Small intestine (tissue), 16 donors: Measurements from ENCODE around the gene TPD52L3. TPM values are rescaled to one million over a fixed set of nuclear protein-coding genes. Genes with fewer than 3 reads are reported as not detected.

ENCODE experiments used
- DNase-seq, 2 donors: peaks; one replicate each; pipeline versions ENCODE4 v3.0.0 to v3.0.0-alpha.2; 2013
- FAIRE-seq: peaks from 2 replicates; lab custom pipeline; 2012; peaks lifted over from hg19 to GRCh38; lab: Jason Lieb, UNC
- H3K27ac ChIP-seq, 3 donors: one replicate each; pipeline ENCODE4 v1.5.1; 2013; ENCODE audit warnings: low read length in 2 of 3, mild to moderate bottlenecking in 2 of 3, control low read depth in 1 of 3, inconsistent platforms in 1 of 3, low read depth in 1 of 3, moderate library complexity in 1 of 3
- H3K27me3 ChIP-seq, 3 donors: one replicate each; pipeline ENCODE4 v1.6.1; 2013; ENCODE audit warnings: low read length in 3 of 3, inconsistent platforms in 1 of 3; ENCODE audit not compliant: control insufficient read depth in 3 of 3, insufficient read depth in 3 of 3
- H3K36me3 ChIP-seq, 3 donors: one replicate each; pipeline ENCODE4 v1.6.1; 2013; ENCODE audit warnings: low read length in 3 of 3, inconsistent platforms in 1 of 3, low read depth in 1 of 3, mild to moderate bottlenecking in 1 of 3, moderate library complexity in 1 of 3; ENCODE audit not compliant: control insufficient read depth in 3 of 3, insufficient read depth in 2 of 3
- H3K4me1 ChIP-seq, 3 donors: one replicate each; pipeline ENCODE4 v1.6.1; 2013; ENCODE audit warnings: low read length in 2 of 3, inconsistent platforms in 1 of 3, low read depth in 1 of 3, mild to moderate bottlenecking in 1 of 3, moderate library complexity in 1 of 3; ENCODE audit not compliant: control insufficient read depth in 3 of 3, insufficient read depth in 2 of 3
- H3K4me3 ChIP-seq, 3 donors: one replicate each; pipeline ENCODE4 v1.5.1; 2013; ENCODE audit warnings: low read length in 3 of 3, control low read depth in 1 of 3, inconsistent platforms in 1 of 3, low read depth in 1 of 3, mild to moderate bottlenecking in 1 of 3, moderate library complexity in 1 of 3
- H3K9me3 ChIP-seq, 2 donors: one replicate each; pipeline ENCODE4 v1.6.1; 2013; ENCODE audit warnings: low read depth in 1 of 2, low read length in 1 of 2; ENCODE audit not compliant: control insufficient read depth in 2 of 2, insufficient read depth in 1 of 2
- WGBS, 3 donors: extraction: QIAGEN DNeasy Blood & Tissue Kit; methylation state at CpG; one replicate each; pipeline ENCODE4 v1.1.7; 2013; 5-methylcytosine and 5-hydroxymethylcytosine counted together
- long read RNA-seq, 10 donors: transcript quantifications; one replicate each; lab custom pipeline, GENCODE V29; 2026
- polyA plus RNA-seq, 4 donors: library from polyadenylated mRNA; stranded (reverse) in 3 of 4; unstranded in 1 of 4; fragments of 200-250 nt in 3 of 4; fragments of 120-200 nt in 1 of 4; gene quantifications; one replicate each; pipeline versions ENCODE4 v1.2.1 to v1.2.3, GENCODE V29; 2013
- donor health status: healthy with polysubstance abuse.
- donor health status: control.
- donor health status: control.
- donor health status: Bipolar disorder and iron deficiency.
- donor health status: healthy.

TPD52L3 gene
- polyA plus RNA-seq: not detected
- long read RNA-seq, donor 1: 0 reads
- long read RNA-seq, donor 2: 0 reads
- long read RNA-seq, donor 3: 0 reads
- long read RNA-seq, donor 4: 0 reads
- long read RNA-seq, donor 5: 0 reads
- long read RNA-seq, donor 6: 0 reads
- long read RNA-seq, donor 7: 0 reads
- long read RNA-seq, donor 8: 0 reads
- long read RNA-seq, donor 9: 0 reads
- long read RNA-seq, donor 10: 0 reads

- Histone ChIP-seq H3K36me3 (no peaks in the 10 kb centered on the region), H3K4me3 (no peak within 1 kb of the TSS), H3K4me1 (no peaks in the 10 kb centered on the region), H3K27me3 (no peaks in the 10 kb centered on the region), H3K27ac (no peak within 1 kb of the TSS), H3K9me3 (no peaks in the 10 kb centered on the region)
- WGBS, 3 donors: 86 to 88% (median 88%) methylated on average over 16 of the region's 16 CpGs
- DNase-seq: no peak
- FAIRE-seq: no peak
Observed at GRCh38 chr9:6328103-6328502, at the start of gene TPD52L3. Gene TPD52L3, plus strand, starts transcription at chr9:6328375. Its CDS starts 221 bp downstream, at chr9:6328596.

- Histone ChIP-seq H3K27ac (no peak overlapping the region), H3K4me3 (no peak overlapping the region), H3K4me1 (no peaks in the 10 kb centered on the region), H3K36me3 (no peaks in the 10 kb centered on the region), H3K9me3 (no peaks in the 10 kb centered on the region), H3K27me3 (no peaks in the 10 kb centered on the region)
- 10 to 49% (median 37%) methylated on average over 2 of the region's 2 CpGs for WGBS, 3 donors
- no peak for FAIRE-seq
- DNase-seq: no peak
Observed at GRCh38 chr9:6301858-6302257, 26.3 kb upstream of the TPD52L3 start.

GRCh38 chr9:6302417-6302816, 25.8 kb upstream of the TPD52L3 start:
- Histone ChIP-seq H3K4me3 (no peak overlapping the region), H3K27ac (no peak overlapping the region), H3K36me3 (no peaks in the 10 kb centered on the region), H3K4me1 (no peaks in the 10 kb centered on the region), H3K9me3 (no peaks in the 10 kb centered on the region), H3K27me3 (no peaks in the 10 kb centered on the region)
- no peak for FAIRE-seq
- DNase-seq: no peak

GRCh38 chr9:6304232-6304631, 23.9 kb upstream of the TPD52L3 start:
- Histone ChIP-seq H3K36me3 (no peaks in the 10 kb centered on the region), H3K27me3 (no peaks in the 10 kb centered on the region), H3K4me3 (no peak overlapping the region), H3K9me3 (no peaks in the 10 kb centered on the region), H3K4me1 (no peaks in the 10 kb centered on the region), H3K27ac (no peak overlapping the region)
- FAIRE-seq (no peak), DNase-seq (no peak)

GRCh38 chr9:6305954-6306563, 22.1 kb upstream of the TPD52L3 start:
- no peak overlapping the region for H3K4me3 ChIP-seq
- no peaks in the 10 kb centered on the region for H3K36me3 ChIP-seq
- FAIRE-seq: no peak
- no peak overlapping the region for H3K27ac ChIP-seq
- peak; percentile 44 to 54 for DNase-seq
- 83 to 89% (median 86%) methylated on average over 2 of the region's 2 CpGs for WGBS, 3 donors
- H3K4me1 ChIP-seq: no peaks in the 10 kb centered on the region
- H3K9me3 ChIP-seq: no peaks in the 10 kb centered on the region
- H3K27me3 ChIP-seq: no peaks in the 10 kb centered on the region

GRCh38 chr9:6307551-6308096, 20.6 kb upstream of the TPD52L3 start:
- DNase-seq (no peak), FAIRE-seq (no peak)
- Histone ChIP-seq H3K4me3 (no peak overlapping the region), H3K9me3 (no peaks in the 10 kb centered on the region), H3K27me3 (no peaks in the 10 kb centered on the region), H3K36me3 (no peaks in the 10 kb centered on the region), H3K27ac (no peak overlapping the region), H3K4me1 (no peaks in the 10 kb centered on the region)
- 84 to 93% (median 85%) methylated on average over 1 of the region's 1 CpG for WGBS, 3 donors

- Histone ChIP-seq H3K9me3 (peaks cover 0 to 8% of the 10 kb centered on the region in 2 donors), H3K27ac (no peak overlapping the region), H3K4me1 (no peaks in the 10 kb centered on the region), H3K4me3 (no peak overlapping the region), H3K36me3 (no peaks in the 10 kb centered on the region), H3K27me3 (no peaks in the 10 kb centered on the region)
- FAIRE-seq (no peak), DNase-seq (no peak)
- WGBS, 3 donors: 82 to 85% (median 85%) methylated on average over 4 of the region's 4 CpGs
Observed at GRCh38 chr9:6330958-6331634, 2.9 kb downstream of the TPD52L3 start.

GRCh38 chr9:6334305-6334704, 6.1 kb downstream of the TPD52L3 start:
- no peaks in the 10 kb centered on the region for H3K36me3 ChIP-seq
- no peaks in the 10 kb centered on the region for H3K27me3 ChIP-seq
- no peak overlapping the region for H3K4me3 ChIP-seq
- DNase-seq: no peak
- FAIRE-seq: no peak
- no peaks in the 10 kb centered on the region for H3K4me1 ChIP-seq
- H3K9me3 ChIP-seq: peaks cover 0 to 9% of the 10 kb centered on the region in 2 donors
- no peak overlapping the region for H3K27ac ChIP-seq
